HG03354 (cell line): ENCODE data around the gene CEP135.
"Not testable (repeated sequence)": the region's sequence is repeated elsewhere in the genome, so short reads cannot be mapped to it uniquely, and the experiment has no call there.

ENCODE experiments used
- ATAC-seq: cut with Tn5 transposase; IDR thresholded peaks from one replicate; pipeline ENCODE4 v1.9.1; 2021; ENCODE audit warnings: mild to moderate bottlenecking; ENCODE audit not compliant: unreplicated experiment, poor library complexity, severe bottlenecking

The CEP135 gene

GRCh38 chr4:55939421-55939820 is 9.3 kb upstream of the CEP135 start:
- no peak for ATAC-seq

- no peak for ATAC-seq
These were observed 6.8 kb upstream of the CEP135 start for GRCh38 chr4:55941881-55942396.

- ATAC-seq, result peak; percentile 48
These were observed 1.4 kb upstream of the CEP135 start for GRCh38 chr4:55947254-55947882.

- peak; percentile 18 for ATAC-seq
These were observed 626 bp upstream of the CEP135 start for GRCh38 chr4:55947912-55948725.

GRCh38 chr4:55949482-55949802 is 697 bp downstream of the CEP135 start:
- no peak for ATAC-seq

- no peak for ATAC-seq
These were observed 2.6 kb downstream of the CEP135 start for GRCh38 chr4:55951191-55951922.

GRCh38 chr4:55955710-55956109 is 7.0 kb downstream of the CEP135 start:
- ATAC-seq, result no peak

GRCh38 chr4:55959655-55960054 is 10.9 kb downstream of the CEP135 start:
- no peak for ATAC-seq

- ATAC-seq, result no peak
These were observed 15.3 kb downstream of the CEP135 start for GRCh38 chr4:55964046-55964445.

- no peak for ATAC-seq
These were observed 16.8 kb downstream of the CEP135 start for GRCh38 chr4:55965585-55965984.

GRCh38 chr4:55966324-55966723 is 17.6 kb downstream of the CEP135 start:
- ATAC-seq, result not testable (repeated sequence)

GRCh38 chr4:55967376-55967775 is 18.6 kb downstream of the CEP135 start:
- ATAC-seq, result no peak

- no peak for ATAC-seq
These were observed 24.9 kb downstream of the CEP135 start for GRCh38 chr4:55973650-55974049.

GRCh38 chr4:55977811-55978210 is 29.1 kb downstream of the CEP135 start:
- no peak for ATAC-seq

GRCh38 chr4:55979562-55979961 is 30.8 kb downstream of the CEP135 start:
- ATAC-seq, result peak; percentile 69

- no peak for ATAC-seq
These were observed 32.0 kb downstream of the CEP135 start for GRCh38 chr4:55980725-55981124.

- ATAC-seq, result no peak
These were observed 34.2 kb downstream of the CEP135 start for GRCh38 chr4:55982976-55983375.

- ATAC-seq, result no peak
These were observed 41.0 kb downstream of the CEP135 start for GRCh38 chr4:55989766-55990165.

- ATAC-seq, result peak; percentile 83
These were observed 45.4 kb downstream of the CEP135 start for GRCh38 chr4:55993994-55994663.

GRCh38 chr4:55996646-55997045 is 47.9 kb downstream of the CEP135 start:
- no peak for ATAC-seq
